GM10847 (cell line): ENCODE measurements around the gene AHSG.

Source experiments
- POLR2A ChIP-seq: IDR thresholded peaks from 2 replicates; pipeline ENCODE4 v1.6.1; 2011; ENCODE audit not compliant: insufficient read length; ENCODE audit errors: extremely low read depth

AHSG gene

GRCh38 chr3:186621894-186622650 is 9.2 kb downstream of the AHSG start:
- no peak for TF ChIP-seq POLR2A

DNA sequence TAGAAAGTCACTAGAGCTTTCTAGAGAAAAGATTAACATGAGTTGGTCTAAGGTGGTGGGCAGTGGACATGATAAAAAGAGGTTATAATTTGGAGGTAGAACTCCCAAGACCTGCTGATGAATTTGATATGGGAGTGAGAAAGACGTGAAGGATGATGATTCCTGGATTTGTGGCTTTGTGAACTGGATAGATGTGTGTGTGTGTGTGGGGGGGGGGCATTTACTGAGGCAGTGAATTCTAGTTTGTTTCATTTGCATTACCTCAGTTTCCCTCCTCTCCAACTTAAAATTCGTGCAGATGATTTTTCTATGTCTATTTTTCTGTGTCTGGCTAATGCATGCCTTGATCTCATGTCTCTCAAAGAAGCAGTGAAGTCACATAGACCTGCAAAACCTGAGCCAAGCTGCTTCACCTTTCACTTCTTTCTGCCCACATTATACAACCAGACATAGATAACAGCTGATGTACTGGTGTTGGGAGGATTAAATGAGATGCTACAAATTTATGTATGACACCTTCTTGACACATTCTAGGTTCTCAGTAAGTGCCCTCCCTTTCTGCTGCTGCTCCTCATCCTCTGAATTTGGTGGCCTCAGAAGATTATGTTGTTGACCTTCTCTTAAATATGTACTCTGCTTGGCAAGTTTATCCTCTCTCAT is 9.9 kb downstream of the AHSG start:
- TF ChIP-seq POLR2A, result no peak

DNA sequence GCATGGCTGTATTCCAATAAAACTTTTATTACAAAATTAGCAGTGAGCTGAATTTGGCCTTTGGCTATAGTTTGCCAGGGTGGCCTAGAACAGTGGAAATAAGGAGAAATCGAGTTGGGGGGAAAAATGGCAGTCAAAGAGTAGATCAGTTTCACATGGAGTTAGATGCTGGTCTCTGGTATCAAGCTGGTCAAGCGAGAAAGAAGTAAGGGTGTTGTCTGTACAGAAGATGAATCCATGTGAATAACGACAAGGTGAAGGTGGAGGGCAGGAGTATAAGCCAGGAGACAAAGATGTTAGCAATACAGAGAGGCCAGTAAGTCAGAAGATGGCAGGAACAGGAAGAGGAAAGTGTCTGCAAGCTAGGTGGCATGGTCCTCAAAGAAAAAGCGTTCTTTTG is 11.7 kb downstream of the AHSG start:
- TF ChIP-seq POLR2A, result no peak

- TF ChIP-seq POLR2A, result no peak
Observed at GRCh38 chr3:186625600-186626042, 12.8 kb downstream of the AHSG start.

GRCh38 chr3:186626254-186626847 is 13.5 kb downstream of the AHSG start:
- no peak for TF ChIP-seq POLR2A

DNA sequence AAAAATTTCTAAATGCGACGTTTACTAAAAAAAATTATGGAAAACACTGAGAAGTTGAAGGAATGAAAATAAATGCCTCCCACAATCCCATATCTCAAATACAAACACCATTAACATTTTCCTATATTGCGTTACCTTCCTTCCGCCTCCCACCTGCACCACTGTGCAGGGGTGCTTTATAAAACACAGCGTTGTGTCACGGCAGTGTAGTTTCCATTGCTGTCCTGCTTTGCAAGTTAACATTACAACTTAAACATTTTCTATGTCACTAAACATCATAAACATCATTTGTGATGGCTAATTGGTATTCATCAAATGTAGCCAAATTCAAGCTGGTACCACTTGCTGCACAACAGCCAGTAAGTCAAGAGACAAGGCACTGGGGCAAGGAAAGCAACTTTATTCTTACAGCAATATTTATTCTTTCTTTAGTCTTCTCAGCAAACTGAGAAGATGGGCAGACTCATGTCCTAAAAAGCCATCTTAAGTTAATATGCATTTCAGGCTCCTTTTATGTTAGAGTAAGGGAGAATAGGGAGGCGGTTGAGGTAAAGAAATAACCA is 15.1 kb downstream of the AHSG start:
- no peak for TF ChIP-seq POLR2A

GRCh38 chr3:186628756-186629155 is 15.9 kb downstream of the AHSG start:
- TF ChIP-seq POLR2A, result no peak

- no peak for TF ChIP-seq POLR2A
Observed at GRCh38 chr3:186630950-186631641, 18.2 kb downstream of the AHSG start.

GRCh38 chr3:186633481-186633880 is 20.6 kb downstream of the AHSG start:
- no peak for TF ChIP-seq POLR2A

GRCh38 chr3:186635532-186635931 is 22.7 kb downstream of the AHSG start:
- TF ChIP-seq POLR2A, result no peak

- TF ChIP-seq POLR2A, result no peak
Observed at GRCh38 chr3:186636536-186636935, 23.7 kb downstream of the AHSG start.

DNA sequence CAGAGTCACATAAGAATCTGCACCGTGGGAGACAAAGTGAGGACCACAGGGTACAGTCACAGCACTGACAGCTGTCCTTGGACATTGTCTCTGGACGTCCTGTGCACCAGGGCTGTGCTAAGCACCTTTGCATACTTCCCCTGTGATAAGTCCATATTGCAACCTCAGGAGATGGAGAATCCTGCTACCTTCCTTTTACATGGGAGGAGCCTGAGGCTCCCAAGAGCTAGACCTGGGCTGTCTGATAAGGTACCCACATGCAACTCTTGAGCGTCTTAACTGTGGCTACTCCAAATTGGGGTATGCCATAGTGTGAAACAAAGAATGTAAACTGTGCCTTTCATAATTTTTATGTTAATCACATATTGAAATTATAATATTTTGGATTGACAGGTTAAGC is 24.8 kb downstream of the AHSG start:
- TF ChIP-seq POLR2A, result no peak

DNA sequence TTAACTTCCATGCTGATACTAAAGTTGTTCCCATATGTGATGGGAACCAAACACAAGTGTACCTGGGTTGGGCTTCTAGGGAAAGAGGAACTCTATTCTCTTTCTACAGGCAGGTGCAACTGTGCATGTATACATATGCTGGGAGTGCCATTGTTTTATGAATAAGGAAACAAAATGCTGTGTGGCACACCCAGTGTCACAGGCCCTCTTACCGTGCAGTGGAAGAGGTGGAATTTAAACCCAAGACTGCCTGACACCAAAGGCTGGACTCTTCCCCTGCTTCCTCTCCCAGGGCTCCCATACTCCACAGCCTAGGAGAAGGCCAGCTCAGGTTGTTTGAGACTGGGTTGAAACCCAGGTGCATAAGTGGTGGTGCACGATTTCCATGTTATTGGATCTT is 25.4 kb downstream of the AHSG start:
- no peak for TF ChIP-seq POLR2A

- no peak for TF ChIP-seq POLR2A
Observed at GRCh38 chr3:186639778-186640472, 27.1 kb downstream of the AHSG start, which contains the start of gene FETUB. FETUB (plus strand) TSS chr3:186640399; CDS start chr3:186640461, 62 bp downstream.

DNA sequence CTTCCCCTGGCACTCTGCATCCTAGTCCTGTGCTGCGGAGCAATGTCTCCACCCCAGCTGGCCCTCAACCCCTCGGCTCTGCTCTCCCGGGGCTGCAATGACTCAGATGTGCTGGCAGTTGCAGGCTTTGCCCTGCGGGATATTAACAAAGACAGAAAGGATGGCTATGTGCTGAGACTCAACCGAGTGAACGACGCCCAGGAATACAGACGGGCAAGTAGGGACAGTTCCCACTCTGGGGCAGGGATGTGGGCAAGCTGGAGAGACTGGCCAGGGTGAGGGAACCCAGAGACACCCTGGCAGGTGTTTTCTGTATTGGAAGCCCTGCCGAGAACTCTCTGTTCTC is 27.6 kb downstream of the AHSG start:
- TF ChIP-seq POLR2A, result no peak

DNA sequence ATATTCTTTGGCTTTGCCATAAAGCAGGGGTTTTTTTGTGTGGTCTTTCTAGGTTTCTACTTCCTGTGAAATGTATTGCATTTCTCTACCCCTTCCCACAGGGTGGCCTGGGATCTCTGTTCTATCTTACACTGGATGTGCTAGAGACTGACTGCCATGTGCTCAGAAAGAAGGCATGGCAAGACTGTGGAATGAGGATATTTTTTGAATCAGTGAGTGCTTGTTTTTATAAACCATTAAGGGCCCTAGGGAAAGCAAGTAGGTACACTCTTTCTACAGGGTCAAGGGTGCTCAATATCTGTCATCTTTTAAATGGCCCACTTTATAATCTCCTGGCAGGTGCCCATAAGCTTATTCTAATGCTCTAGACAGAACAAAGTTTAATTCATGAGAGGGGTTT is 28.1 kb downstream of the AHSG start:
- TF ChIP-seq POLR2A, result no peak
